Stimulated activated CD4-positive, alpha-beta T cell treated with anti-CD3 and anti-CD28 coated beads, TNF-alpha, amount 100 ng/mL, for 4 hours (primary cell): Measurements from ENCODE around the gene JAK3.
"Not testable (repeated sequence)": the region's sequence is repeated elsewhere in the genome, so short reads cannot be mapped to it uniquely, and the experiment has no call there.

ENCODE experiments used
- DNase-seq, 3 experiments: peaks; one replicate each; pipeline ENCODE4 v3.0.0-alpha.2; 2020; ENCODE audit warnings: low read depth in 3 of 3

Gene JAK3

GRCh38 chr19:17847538-17848366, at the start of gene JAK3:
Gene JAK3, minus strand, starts transcription at chr19:17847982. Its CDS starts 3,565 bp downstream, at chr19:17844417.
- peak; percentile 80 to 89 (median 83) for DNase-seq

- DNase-seq: no peak
These were observed 46.0 kb upstream of the JAK3 start for GRCh38 chr19:17893766-17894165.

- no peak for DNase-seq
These were observed 41.9 kb upstream of the JAK3 start for GRCh38 chr19:17889609-17890214.

GRCh38 chr19:17888260-17888659, 40.5 kb upstream of the JAK3 start:
- no peak for DNase-seq

GRCh38 chr19:17887221-17887620, 39.4 kb upstream of the JAK3 start:
- not testable (repeated sequence) for DNase-seq

- DNase-seq: no peak
These were observed 38.7 kb upstream of the JAK3 start for GRCh38 chr19:17886515-17886914.

GRCh38 chr19:17883627-17884410, 36.0 kb upstream of the JAK3 start:
- no peak for DNase-seq

- DNase-seq: no peak
These were observed 33.9 kb upstream of the JAK3 start for GRCh38 chr19:17881701-17882100.

- DNase-seq: no peak
These were observed 31.7 kb upstream of the JAK3 start for GRCh38 chr19:17879466-17879865.

GRCh38 chr19:17877696-17878095, 29.9 kb upstream of the JAK3 start:
- DNase-seq: no peak

GRCh38 chr19:17874758-17875135, 27.0 kb upstream of the JAK3 start:
- no peak for DNase-seq

GRCh38 chr19:17873786-17874757, 26.3 kb upstream of the JAK3 start:
- DNase-seq: peak in 2 of 3 experiments; percentile 56 to 59

- peak in 1 of 3 experiments; percentile 34 for DNase-seq
These were observed 24.6 kb upstream of the JAK3 start for GRCh38 chr19:17872251-17873001.

GRCh38 chr19:17871878-17872250, 24.1 kb upstream of the JAK3 start, which contains the start of gene SLC5A5:
Gene SLC5A5, plus strand, starts transcription at chr19:17871945. Its CDS starts 375 bp downstream, at chr19:17872320.
- no peak for DNase-seq

GRCh38 chr19:17871032-17871877, 23.5 kb upstream of the JAK3 start:
- DNase-seq: no peak

GRCh38 chr19:17869114-17869608, 21.4 kb upstream of the JAK3 start:
- DNase-seq: no peak

- no peak for DNase-seq
These were observed 20.9 kb upstream of the JAK3 start for GRCh38 chr19:17868669-17869068.

GRCh38 chr19:17866964-17867486, 19.2 kb upstream of the JAK3 start:
- DNase-seq: no peak
